A172 (cell line): ENCODE measurements around the gene SMU1. TPM values are rescaled to one million over a fixed set of nuclear protein-coding genes. Genes with fewer than 3 reads are reported as not detected.
A peak's percentile ranks its signal among the peaks of the same experiment; 100 is the strongest.

Experiments
- DNase-seq: peaks from one replicate; pipeline ENCODE4 v3.0.0-alpha.2; 2015; ENCODE audit warnings: low spot score
- total RNA-seq: library from RNA; depleted of rRNA; stranded (reverse); fragments of >200 nt; shearing (Covaris generic); gene quantifications from 2 replicates; pipeline ENCODE4 v1.2.3, GENCODE V29; 2014

Gene SMU1
- total RNA-seq, 1 experiment from 2014 or later: 22.9 TPM

GRCh38 chr9:33044677-33045282, 31.7 kb downstream of the SMU1 start:
- peak; percentile 4 for DNase-seq

GRCh38 chr9:33044162-33044673, 32.3 kb downstream of the SMU1 start:
- DNase-seq: peak; percentile 80

DNA sequence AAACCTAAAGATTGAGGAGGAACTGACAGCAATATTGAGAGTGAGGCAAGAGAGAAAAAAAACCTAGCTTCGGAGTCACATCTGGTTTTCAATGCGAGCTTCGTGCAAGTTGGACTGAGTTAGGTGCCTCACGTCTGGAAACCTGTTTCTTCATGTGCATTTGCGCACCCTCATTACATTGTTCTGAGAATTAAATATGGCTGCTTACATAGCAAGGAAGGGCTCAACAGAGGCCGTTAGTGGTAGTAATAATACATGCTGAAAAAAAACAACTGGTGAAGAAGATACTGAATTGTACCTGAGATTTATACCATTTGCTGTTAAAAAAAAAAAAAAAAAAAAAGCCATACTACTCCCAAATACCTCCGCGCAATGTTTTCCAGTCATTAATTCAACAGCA, 32.8 kb downstream of the SMU1 start:
- DNase-seq: no peak

- DNase-seq: no peak
Measured at GRCh38 chr9:33042473-33042872, 34.0 kb downstream of the SMU1 start.

DNA sequence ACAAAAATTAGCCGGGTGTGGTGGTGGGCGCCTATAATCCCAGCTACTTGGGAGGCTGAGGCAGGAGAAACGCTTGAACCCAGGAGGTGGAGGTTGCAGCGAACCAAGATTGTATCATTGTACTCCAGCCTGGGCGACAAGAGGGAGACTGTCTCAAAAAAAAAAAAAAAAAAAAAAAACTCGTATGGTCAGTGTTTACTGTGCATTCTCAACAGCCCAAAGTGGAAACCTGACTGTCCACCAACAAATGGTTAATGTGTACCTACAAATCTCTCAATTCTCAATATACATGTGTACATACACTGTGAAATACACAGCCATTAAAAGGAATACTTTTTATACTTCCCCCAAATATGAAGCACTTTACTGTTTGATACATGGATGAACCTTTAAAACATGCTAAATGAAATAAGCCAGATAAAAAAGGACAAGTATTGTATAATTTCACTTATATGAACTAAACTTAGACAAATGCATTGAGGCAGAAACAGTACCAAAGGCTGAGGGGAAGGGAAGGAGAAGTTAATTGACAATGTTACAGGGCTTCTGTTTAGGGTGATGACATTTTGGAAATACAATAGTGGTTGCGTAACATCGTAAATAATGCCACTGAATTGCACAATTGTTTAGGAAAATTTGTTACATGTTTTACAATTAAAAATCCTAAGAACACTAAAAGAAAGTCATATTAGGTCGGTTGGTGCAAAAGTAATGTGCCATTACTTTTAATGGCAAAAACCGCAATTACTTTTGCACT, 34.9 kb downstream of the SMU1 start:
- no peak for DNase-seq

DNA sequence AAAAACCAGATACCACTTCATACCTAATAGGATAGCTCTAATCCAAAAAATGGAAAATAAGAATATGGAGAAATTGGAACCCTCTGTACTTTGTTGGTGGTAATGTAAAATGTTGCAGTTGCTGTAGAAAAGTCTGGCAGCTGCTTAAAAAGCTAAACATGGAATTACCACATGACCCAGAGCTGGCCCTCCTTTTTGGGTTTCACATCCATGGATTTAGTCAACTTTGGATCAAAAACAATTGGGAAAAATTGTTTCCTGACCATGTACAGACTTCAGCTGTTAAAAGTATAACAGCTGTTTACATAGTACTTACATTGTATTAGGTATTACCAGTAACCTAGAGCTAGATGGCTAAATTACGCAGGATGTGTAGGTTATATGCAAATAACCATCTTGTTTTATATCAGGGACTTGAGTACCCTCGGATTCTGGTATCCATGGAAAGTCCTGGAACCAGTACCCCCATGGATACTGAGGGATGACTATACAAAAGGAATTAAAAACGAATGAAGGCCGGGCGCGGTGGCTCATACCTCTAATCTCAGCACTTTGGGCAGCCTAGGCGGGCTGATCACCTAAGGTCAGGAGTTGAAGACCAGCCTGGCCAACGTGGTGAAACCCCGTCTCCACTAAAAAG, 35.6 kb downstream of the SMU1 start:
- DNase-seq: no peak

GRCh38 chr9:33032865-33033264, 43.6 kb downstream of the SMU1 start:
- no peak for DNase-seq

DNA sequence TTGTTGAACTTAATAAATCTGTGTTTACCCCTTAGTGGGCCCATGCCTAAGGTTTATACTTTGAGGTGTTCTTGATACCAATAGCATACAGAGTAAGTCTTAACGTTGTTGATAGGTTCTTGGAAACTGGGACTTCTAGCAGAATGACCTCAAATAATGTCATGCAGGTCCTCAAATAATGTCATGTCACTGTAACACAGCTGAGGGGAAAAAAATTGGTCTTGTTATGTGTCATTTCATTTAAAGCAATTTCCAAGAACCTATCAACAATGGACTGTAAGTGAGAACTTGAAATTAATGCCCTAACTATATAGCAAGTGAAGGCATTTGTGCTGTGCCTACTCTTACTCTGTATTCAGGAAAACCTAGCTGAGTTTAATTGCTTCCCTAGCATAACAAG, 44.2 kb downstream of the SMU1 start:
- DNase-seq: no peak

DNA sequence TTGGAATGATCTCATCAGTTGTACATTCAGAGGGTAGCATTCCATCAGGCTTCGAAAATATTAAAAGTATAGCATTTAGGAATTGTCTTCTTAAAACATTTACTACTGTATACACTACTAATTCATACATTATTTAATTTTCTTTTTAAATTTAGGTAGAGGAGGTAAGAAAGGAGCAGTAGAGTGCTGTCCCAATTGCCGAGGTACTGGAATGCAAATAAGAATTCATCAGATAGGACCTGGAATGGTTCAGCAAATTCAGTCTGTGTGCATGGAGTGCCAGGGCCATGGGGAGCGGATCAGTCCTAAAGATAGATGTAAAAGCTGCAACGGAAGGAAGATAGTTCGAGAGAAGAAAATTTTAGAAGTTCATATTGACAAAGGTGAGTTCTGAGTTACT, 46.2 kb downstream of the SMU1 start:
- no peak for DNase-seq

DNA sequence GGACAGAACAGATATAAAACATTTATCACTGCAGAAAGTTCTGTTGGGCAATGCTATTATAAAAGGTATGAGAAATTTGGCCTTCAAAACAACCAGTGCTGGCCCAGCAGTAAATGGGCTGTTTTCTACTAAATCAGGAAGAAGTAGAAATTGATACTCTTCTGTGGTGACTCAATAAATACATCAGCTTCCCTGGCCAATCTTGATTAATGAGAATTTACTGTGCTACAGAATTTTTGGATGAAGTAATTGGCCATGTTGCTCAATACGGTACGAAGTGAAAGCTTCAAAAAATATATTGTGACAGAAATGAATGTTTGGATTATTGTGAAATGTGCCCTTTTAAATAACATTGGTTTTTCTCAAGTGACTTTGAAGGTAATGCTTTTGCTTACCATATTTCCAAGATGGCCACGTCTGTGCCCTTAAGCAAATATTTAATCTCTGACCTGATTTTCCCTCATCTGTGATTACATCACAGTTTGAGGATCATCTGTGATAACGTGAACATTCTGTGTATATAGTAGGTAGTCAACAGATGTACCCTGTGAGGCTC, 47.2 kb downstream of the SMU1 start:
- DNase-seq: no peak

DNA sequence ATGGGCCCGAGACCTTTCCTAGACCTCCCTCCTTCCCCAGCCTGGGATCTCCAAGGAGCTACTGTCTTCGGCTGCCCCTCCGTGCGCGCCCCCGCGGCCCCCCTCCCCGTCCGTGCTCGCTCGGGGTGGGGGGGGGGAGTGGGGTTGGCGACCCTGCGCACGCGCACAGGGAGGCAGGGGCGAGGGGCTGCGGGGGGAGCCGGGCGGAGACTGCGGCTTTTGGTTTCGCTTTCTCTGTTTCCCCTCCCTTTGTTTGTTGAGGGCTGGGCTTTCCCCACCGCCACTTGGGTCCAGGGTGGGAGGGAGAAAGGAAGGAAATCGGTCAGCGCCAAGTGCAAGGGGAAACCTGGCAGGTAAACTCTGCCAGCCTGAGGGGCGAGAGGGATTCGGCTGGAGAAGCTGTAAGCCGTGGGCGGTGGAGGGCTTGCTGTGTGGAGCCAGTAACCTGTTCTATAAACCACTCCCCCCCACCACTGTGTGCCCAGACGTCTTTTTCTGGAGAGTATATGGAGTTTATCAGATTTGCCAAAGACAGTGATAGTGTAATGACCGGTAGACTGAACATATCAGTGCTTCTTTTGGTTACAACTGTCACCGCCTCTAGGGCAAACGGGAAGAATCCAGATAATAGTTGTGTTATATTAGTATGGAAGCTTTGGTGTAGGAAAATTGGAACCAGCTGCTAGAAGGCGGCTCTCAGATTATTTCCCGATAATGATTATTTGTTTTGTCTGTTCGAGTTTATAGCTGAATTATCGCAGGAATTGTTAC, 50.7 kb downstream of the SMU1 start:
- DNase-seq: peak; percentile 44

- peak; percentile 72 for DNase-seq
Measured at GRCh38 chr9:33024966-33025571, 51.4 kb downstream of the SMU1 start, which contains the start of gene DNAJA1. DNAJA1 (plus strand) TSS chr9:33025273; CDS start chr9:33026485, 1,212 bp downstream.

DNA sequence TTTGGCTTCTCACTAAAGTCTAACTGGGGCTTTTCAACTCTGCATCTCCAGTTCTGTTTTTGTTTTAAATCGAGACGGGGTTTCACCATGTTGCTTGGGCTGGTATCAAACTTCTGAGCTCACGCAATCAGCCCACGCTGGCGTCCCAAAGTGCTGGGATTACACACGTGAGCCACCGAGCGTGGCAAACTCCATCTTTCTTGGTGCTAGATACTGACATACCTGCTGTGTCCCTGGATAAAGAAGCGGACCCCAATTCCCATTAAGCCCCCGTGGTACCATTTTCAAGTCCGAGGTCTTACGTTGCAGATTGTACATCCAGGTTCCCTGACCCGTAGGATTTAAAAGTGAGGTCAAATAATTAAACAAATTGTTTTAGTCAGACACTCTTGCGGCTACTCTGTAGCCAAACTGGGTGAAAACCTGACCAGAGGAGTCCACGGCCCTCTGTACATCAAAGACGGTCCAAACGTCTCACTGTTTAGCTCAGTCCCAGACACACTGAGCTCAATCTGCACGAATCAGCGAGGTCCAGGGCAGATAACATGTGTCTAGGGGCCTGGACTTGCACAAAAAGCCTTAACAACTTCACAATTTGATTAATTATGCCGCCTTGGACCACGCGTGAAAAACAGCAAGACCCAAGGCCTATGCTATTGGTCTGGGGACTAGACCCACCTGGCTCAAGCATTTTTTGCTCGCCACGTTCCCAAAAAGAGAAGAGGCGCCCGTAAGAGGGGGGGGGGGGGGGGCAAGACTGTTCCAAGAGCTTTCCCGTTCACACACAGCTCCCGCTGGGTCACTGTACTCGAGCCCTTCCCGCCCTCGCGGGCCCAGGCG, 52.1 kb downstream of the SMU1 start:
- DNase-seq: no peak

DNA sequence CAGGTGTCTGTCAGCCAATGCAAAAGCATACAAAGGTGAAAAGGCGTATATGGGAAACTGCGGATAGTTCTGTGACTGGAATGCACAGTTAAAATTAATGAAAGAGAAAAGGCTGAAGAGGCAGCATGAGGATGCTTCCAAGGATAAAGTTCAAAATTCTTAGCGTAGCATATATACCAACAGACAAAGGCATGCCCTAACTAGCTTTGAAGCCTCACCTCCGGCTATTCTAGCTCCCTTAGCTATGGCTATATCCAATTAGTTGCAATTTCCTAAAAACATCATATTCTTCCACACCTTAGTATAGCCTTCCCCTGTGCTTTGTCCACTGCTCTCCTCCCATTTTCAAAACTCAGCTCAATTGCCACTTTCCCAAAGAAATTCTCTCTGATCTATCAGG, 52.8 kb downstream of the SMU1 start:
- DNase-seq: no peak

DNA sequence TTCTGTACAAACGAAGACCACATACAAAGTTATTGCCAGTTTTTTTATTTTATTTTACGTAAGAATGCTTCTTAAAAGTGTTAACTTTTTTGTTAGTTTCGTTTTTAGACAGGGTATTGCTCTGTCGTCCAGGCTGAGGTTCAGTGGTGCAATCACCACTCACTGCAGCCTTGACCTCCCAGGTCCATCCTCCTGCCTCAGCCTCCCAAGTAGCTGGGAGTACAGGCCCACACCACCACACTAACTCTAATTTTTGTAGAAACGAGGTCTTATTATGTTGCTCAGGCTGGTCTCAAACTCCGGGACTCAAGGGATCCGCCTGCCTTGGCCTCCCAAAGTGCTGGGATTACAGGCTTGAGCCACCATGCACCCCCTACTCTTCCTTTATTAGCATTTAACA, 53.7 kb downstream of the SMU1 start:
- DNase-seq: no peak

- DNase-seq: no peak
Measured at GRCh38 chr9:33022303-33022702, 54.2 kb downstream of the SMU1 start.

DNA sequence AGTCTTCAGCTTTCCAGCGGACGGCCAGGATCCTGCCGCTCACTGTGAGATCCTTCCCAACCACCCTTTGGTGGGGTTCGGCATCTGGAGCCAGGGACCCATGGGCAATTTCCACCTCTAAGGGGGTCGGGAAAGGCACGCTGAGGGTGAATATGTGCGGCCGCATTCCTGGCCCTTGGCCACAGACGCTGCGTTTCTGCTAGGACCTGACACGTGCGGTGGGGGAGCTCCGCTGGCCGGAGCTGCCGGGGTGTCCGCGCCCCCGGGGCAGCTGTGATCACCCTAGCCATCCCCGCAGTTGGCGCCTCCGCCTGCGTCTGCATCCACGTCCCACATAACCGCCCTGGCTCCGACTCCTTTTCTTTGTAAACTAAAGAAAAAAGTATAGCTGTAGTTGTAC, 56.7 kb downstream of the SMU1 start:
- DNase-seq: no peak

GRCh38 chr9:33017283-33018041, 59.0 kb downstream of the SMU1 start:
- DNase-seq: no peak

- DNase-seq: no peak
Measured at GRCh38 chr9:33014665-33015014, 61.8 kb downstream of the SMU1 start.
